ENCODE results near the gene DGKI. TPM values are rescaled to one million over a fixed set of nuclear protein-coding genes. Genes with fewer than 3 reads are reported as not detected.

Gene DGKI
- total RNA-seq, 1 experiment from 2014 or later, result 0.55 TPM

GRCh38 chr7:137674048-137674447 lies 172.7 kb downstream of the DGKI start:
- H3K23ac ChIP-seq (ENCODE audit: insufficient read length, low read depth, low read length), result no peak overlapping the region
- no peak overlapping the region for H4K5ac ChIP-seq (ENCODE audit: insufficient read length, low read depth, low read length)
- Mint-ChIP-seq H3K4me3 (no peak overlapping the region), H3K4me1 (peaks cover 33 to 34% of the 10 kb centered on the region in 2 experiments), H3K9me3 (no peaks in the 10 kb centered on the region), H3K27ac (no peak overlapping the region), H3K27me3 (ENCODE audit: low read depth) (no peaks in the 10 kb centered on the region), H3K36me3 (ENCODE audit: insufficient read depth in 1 of 3, low read depth in 3 of 3) (no peaks in the 10 kb centered on the region)
- H3K14ac ChIP-seq (ENCODE audit: insufficient read depth, low read length), result no peak overlapping the region
- H2BK5ac ChIP-seq (ENCODE audit: insufficient read length, low read length), result no peak overlapping the region
- H3K4me2 ChIP-seq (ENCODE audit: insufficient read depth, insufficient read length, low read length), result no peak overlapping the region
- H3K9ac ChIP-seq (ENCODE audit: extremely low read depth, insufficient read length, low read length), result no peak overlapping the region
- H3K79me2 ChIP-seq (ENCODE audit: insufficient read depth, low read length), result no peaks in the 10 kb centered on the region
- H2BK120ac ChIP-seq (ENCODE audit: low read depth, low read length, poor library complexity, severe bottlenecking), result no peak overlapping the region
- H3K56ac ChIP-seq (ENCODE audit: insufficient read length, low read depth, low read length), result no peak overlapping the region
- H3K23me2 ChIP-seq (ENCODE audit: insufficient read length, low read depth, low read length, poor library complexity, severe bottlenecking), result no peaks in the 10 kb centered on the region
- no peak overlapping the region for H2BK20ac ChIP-seq (ENCODE audit: low read depth, low read length, poor library complexity, severe bottlenecking)
- no peak overlapping the region for H3T11ph ChIP-seq (ENCODE audit: low read length)
- no peak overlapping the region for H2AFZ ChIP-seq (ENCODE audit: low read length)
- peaks cover 9% of the 10 kb centered on the region for H3K4me1 ChIP-seq (ENCODE audit: insufficient read depth, low read length)
- no peak overlapping the region for H3K18ac ChIP-seq (ENCODE audit: insufficient read length, low read depth, low read length)
- H3K9me3 ChIP-seq (ENCODE audit: control insufficient read depth, low read depth, low read length), result no peaks in the 10 kb centered on the region
- no peaks in the 10 kb centered on the region for H3K79me1 ChIP-seq (ENCODE audit: insufficient read depth, low read depth, low read length, poor library complexity, severe bottlenecking)
- DNase-seq, result no peak
- no peaks in the 10 kb centered on the region for H4K20me1 ChIP-seq (ENCODE audit: control insufficient read depth, insufficient read depth, insufficient read length)
- TF ChIP-seq, protein P1, sequence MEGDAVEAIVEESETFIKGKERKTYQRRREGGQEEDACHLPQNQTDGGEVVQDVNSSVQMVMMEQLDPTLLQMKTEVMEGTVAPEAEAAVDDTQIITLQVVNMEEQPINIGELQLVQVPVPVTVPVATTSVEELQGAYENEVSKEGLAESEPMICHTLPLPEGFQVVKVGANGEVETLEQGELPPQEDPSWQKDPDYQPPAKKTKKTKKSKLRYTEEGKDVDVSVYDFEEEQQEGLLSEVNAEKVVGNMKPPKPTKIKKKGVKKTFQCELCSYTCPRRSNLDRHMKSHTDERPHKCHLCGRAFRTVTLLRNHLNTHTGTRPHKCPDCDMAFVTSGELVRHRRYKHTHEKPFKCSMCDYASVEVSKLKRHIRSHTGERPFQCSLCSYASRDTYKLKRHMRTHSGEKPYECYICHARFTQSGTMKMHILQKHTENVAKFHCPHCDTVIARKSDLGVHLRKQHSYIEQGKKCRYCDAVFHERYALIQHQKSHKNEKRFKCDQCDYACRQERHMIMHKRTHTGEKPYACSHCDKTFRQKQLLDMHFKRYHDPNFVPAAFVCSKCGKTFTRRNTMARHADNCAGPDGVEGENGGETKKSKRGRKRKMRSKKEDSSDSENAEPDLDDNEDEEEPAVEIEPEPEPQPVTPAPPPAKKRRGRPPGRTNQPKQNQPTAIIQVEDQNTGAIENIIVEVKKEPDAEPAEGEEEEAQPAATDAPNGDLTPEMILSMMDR (conservative IDR thresholded peaks at IDR 0.05), result no peak
- no peak overlapping the region for H3K27ac ChIP-seq (ENCODE audit: insufficient read length, low read depth, low read length)
- H4K8ac ChIP-seq (replicated peaks; ENCODE audit: insufficient read length, low read depth, low read length), result no peak overlapping the region
- H4K91ac ChIP-seq (ENCODE audit: insufficient read length, low read depth, low read length), result no peak overlapping the region
- H2BK15ac ChIP-seq (ENCODE audit: low read depth, low read length), result no peak overlapping the region
- no peak overlapping the region for H2AK5ac ChIP-seq (ENCODE audit: insufficient read length, low read length)
- H3K4ac ChIP-seq (ENCODE audit: low read depth, low read length), result no peak overlapping the region
- H3K27me3 ChIP-seq (ENCODE audit: insufficient read depth, low read length), result no peaks in the 10 kb centered on the region
- no peak overlapping the region for H2BK12ac ChIP-seq (ENCODE audit: insufficient read length, low read depth, low read length)
- WGBS (ENCODE audit: extremely low coverage, insufficient read length, low lambda C conversion rate), result no CpG with 5 or more reads among the region's 3 CpGs
